ENCODE measurements around the gene SMYD2.

SMYD2 gene

GRCh38 chr1:214352838-214353237 is 71.9 kb downstream of the SMYD2 start:
- ATAC-seq (ENCODE audit: low read depth) (no peak), DNase-seq (ENCODE audit: low spot score) (no peak)
- Histone ChIP-seq H3K4me1 (ENCODE audit: insufficient read depth, poor library complexity, severe bottlenecking) (no peaks in the 10 kb centered on the region), H3K36me3 (ENCODE audit: low read depth) (peaks cover 21% of the 10 kb centered on the region), H3K4me3 (ENCODE audit: severe bottlenecking) (no peak overlapping the region), H3K27me3 (ENCODE audit: insufficient read depth, poor library complexity, severe bottlenecking) (no peaks in the 10 kb centered on the region), H3K9me3 (ENCODE audit: severe bottlenecking) (no peaks in the 10 kb centered on the region), H3K27ac (ENCODE audit: poor library complexity, severe bottlenecking) (no peak overlapping the region)
- TF ChIP-seq, protein P1, sequence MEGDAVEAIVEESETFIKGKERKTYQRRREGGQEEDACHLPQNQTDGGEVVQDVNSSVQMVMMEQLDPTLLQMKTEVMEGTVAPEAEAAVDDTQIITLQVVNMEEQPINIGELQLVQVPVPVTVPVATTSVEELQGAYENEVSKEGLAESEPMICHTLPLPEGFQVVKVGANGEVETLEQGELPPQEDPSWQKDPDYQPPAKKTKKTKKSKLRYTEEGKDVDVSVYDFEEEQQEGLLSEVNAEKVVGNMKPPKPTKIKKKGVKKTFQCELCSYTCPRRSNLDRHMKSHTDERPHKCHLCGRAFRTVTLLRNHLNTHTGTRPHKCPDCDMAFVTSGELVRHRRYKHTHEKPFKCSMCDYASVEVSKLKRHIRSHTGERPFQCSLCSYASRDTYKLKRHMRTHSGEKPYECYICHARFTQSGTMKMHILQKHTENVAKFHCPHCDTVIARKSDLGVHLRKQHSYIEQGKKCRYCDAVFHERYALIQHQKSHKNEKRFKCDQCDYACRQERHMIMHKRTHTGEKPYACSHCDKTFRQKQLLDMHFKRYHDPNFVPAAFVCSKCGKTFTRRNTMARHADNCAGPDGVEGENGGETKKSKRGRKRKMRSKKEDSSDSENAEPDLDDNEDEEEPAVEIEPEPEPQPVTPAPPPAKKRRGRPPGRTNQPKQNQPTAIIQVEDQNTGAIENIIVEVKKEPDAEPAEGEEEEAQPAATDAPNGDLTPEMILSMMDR (IDR thresholded peaks at IDR 0.05; ENCODE audit: poor library complexity, severe bottlenecking): no peak

DNA sequence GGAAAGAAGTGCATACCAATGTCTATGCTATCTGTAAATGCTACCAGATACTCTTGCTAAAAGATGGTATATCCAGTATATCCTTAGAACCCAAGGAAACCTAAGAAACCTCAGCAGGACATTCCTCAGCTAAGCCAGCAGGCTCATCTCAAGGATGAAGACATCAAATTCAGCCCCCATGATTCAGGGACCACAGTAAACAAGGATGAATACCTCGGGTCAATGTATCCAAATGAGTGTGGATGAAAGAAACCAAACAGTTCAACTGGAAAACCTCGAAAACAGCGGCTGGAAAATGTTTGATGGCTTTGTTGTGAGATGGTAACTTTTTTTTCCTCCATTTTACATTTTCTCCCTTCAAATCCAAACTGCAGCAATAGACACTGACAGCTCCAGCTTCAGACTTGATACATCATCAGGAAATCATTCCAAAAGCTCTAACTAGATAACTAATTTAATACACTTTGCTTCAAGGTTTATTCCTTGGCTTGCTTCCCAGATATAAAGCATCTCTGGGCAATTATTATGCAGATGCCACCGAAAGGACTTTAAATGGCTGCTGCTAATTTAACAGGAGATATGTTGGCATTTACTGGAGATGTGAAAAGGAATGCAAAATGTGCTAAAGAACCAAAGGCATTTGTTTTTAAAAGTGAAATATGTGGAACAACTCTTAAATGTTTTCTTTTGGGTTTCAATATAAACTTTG is 73.6 kb downstream of the SMYD2 start:
- TF ChIP-seq, protein P1 (IDR thresholded peaks at IDR 0.05; ENCODE audit: poor library complexity, severe bottlenecking): no peak
- Histone ChIP-seq H3K4me1 (ENCODE audit: insufficient read depth, poor library complexity, severe bottlenecking) (no peaks in the 10 kb centered on the region), H3K36me3 (ENCODE audit: low read depth) (peaks cover 17% of the 10 kb centered on the region; the same call in 1 of the 2 replicates), H3K9me3 (ENCODE audit: severe bottlenecking) (no peaks in the 10 kb centered on the region), H3K4me3 (ENCODE audit: severe bottlenecking) (no peak overlapping the region), H3K27me3 (ENCODE audit: insufficient read depth, poor library complexity, severe bottlenecking) (no peaks in the 10 kb centered on the region), H3K27ac (ENCODE audit: poor library complexity, severe bottlenecking) (no peak overlapping the region)
- no peak for ATAC-seq (ENCODE audit: low read depth)
- DNase-seq (ENCODE audit: low spot score): no peak

GRCh38 chr1:214360116-214360515 is 79.2 kb downstream of the SMYD2 start:
- Histone ChIP-seq H3K27me3 (ENCODE audit: insufficient read depth, poor library complexity, severe bottlenecking) (no peaks in the 10 kb centered on the region), H3K36me3 (ENCODE audit: low read depth) (peaks cover 36% of the 10 kb centered on the region)
- no peak for DNase-seq (ENCODE audit: low spot score)

GRCh38 chr1:214360525-214361164 is 79.7 kb downstream of the SMYD2 start:
- DNase-seq (ENCODE audit: low spot score) (no peak), ATAC-seq (ENCODE audit: low read depth) (no peak)
- H3K4me3 ChIP-seq (ENCODE audit: severe bottlenecking): no peak overlapping the region

More at GRCh38 chr1:214360116-214360515, 79.2 kb downstream of the SMYD2 start:
- no peak for ATAC-seq (ENCODE audit: low read depth)
- Histone ChIP-seq H3K4me3 (ENCODE audit: severe bottlenecking) (no peak overlapping the region), H3K4me1 (ENCODE audit: insufficient read depth, poor library complexity, severe bottlenecking) (no peaks in the 10 kb centered on the region), H3K27ac (ENCODE audit: poor library complexity, severe bottlenecking) (no peak overlapping the region), H3K9me3 (ENCODE audit: severe bottlenecking) (no peaks in the 10 kb centered on the region)
- TF ChIP-seq, protein P1 (IDR thresholded peaks at IDR 0.05; ENCODE audit: poor library complexity, severe bottlenecking): no peak

More at GRCh38 chr1:214360525-214361164, 79.7 kb downstream of the SMYD2 start:
- H3K36me3 ChIP-seq (ENCODE audit: low read depth): peaks cover 36% of the 10 kb centered on the region
- no peaks in the 10 kb centered on the region for H3K9me3 ChIP-seq (ENCODE audit: severe bottlenecking)
- TF ChIP-seq, protein P1 (IDR thresholded peaks at IDR 0.05; ENCODE audit: poor library complexity, severe bottlenecking): no peak
- H3K27ac ChIP-seq (ENCODE audit: poor library complexity, severe bottlenecking): no peak overlapping the region
- H3K4me1 ChIP-seq (ENCODE audit: insufficient read depth, poor library complexity, severe bottlenecking): no peaks in the 10 kb centered on the region
- H3K27me3 ChIP-seq (ENCODE audit: insufficient read depth, poor library complexity, severe bottlenecking): no peaks in the 10 kb centered on the region
